HCT116 (cell line): Measurements from ENCODE around the gene ITGB7. TPM values are rescaled to one million over a fixed set of nuclear protein-coding genes. Genes with fewer than 3 reads are reported as not detected.

Experiments
- ATAC-seq: fragments of 200-7000 bp; cut with Tn5 transposase; 2 replicates; pipeline ENCODE4 v1.9.1; 2020; ENCODE audit warnings: mild to moderate bottlenecking, moderate library complexity
- BruUV-seq: library from RNA; stranded (reverse); fragments of 400-500 nt; replicated peaks from 2 replicates; lab custom pipeline; 2021; lab: Mats Ljungman, UMichigan
- CTCF ChIA-PET: fragments of 300-600 bp; sonication (Branson Sonifier 250); formaldehyde crosslinking; loops from one replicate; lab custom pipeline; 2021; ENCODE audit warnings: antibody characterized with exemption; lab: Charles Lee
- POLR2A ChIA-PET: fragments of 300-600, 350-600 bp; sonication (Branson Sonifier 250); formaldehyde crosslinking; loops from one replicate; lab custom pipeline; 2021; ENCODE audit warnings: antibody characterized with exemption; lab: Charles Lee
- RAD21 ChIA-PET, 2 experiments: fragments of 300-600 bp; sonication (Branson Sonifier 250); formaldehyde crosslinking; loops; one replicate each; lab custom pipeline; 2023; ENCODE audit warnings: low total read pairs in 2 of 2; ENCODE audit not compliant: uncharacterized antibody in 2 of 2, unreplicated experiment in 2 of 2, low non-redundant PET in 1 of 2; lab: Charles Lee
- DNase-seq: peaks from one replicate; pipeline ENCODE4 v3.0.0-alpha.2; 2010; ENCODE audit warnings: low read depth, low spot score
- H2AFZ ChIP-seq: fragments of 200-600 bp; shearing (Covaris generic), sonication (generic); 2 replicates; pipeline ENCODE4 v1.6.1; 2017; ENCODE audit warnings: low read depth, mixed run types, mixed read lengths, antibody characterized with exemption, low read length; ENCODE audit not compliant: poor library complexity, severe bottlenecking
- H3K27ac ChIP-seq: 2 replicates; pipeline ENCODE4 v1.5.1; 2012; ENCODE audit warnings: low read depth, low read length
- H3K27me3 ChIP-seq: fragments of 200-600 bp; sonication (generic); 2 replicates; pipeline ENCODE4 v1.6.1; 2016; ENCODE audit warnings: mixed run types, low read length, mixed read lengths; ENCODE audit not compliant: insufficient read depth
- H3K36me3 ChIP-seq, 2 experiments: fragments of 200-500 bp in 1 of 2; fragments of 200-600 bp in 1 of 2; sonication (Bioruptor generic) in 1 of 2; sonication (generic) in 1 of 2; 2 replicates each; pipeline versions ENCODE4 v1.5.1 to v1.6.1; 2014 to 2016; ENCODE audit warnings: low read length in 2 of 2, inconsistent platforms in 1 of 2, mixed read lengths in 1 of 2, mixed run types in 1 of 2; ENCODE audit not compliant: insufficient read depth in 2 of 2, control insufficient read depth in 1 of 2
- H3K4me1 ChIP-seq, 2 experiments: fragments of 200-600 bp in 1 of 2; sonication (generic) in 1 of 2; 2 replicates each; pipeline versions ENCODE4 v1.5.1 to v1.6.1; 2012 to 2017; ENCODE audit warnings: low read length in 2 of 2, inconsistent platforms in 1 of 2, mild to moderate bottlenecking in 1 of 2, mixed read lengths in 1 of 2, mixed run types in 1 of 2, moderate library complexity in 1 of 2; ENCODE audit not compliant: insufficient read depth in 2 of 2, control insufficient read depth in 1 of 2
- H3K4me2 ChIP-seq: fragments of 200-600 bp; sonication (generic); 2 replicates; pipeline ENCODE4 v1.6.1; 2017; ENCODE audit warnings: mixed run types, low read length, mixed read lengths
- H3K4me3 ChIP-seq, 2 experiments: fragments of 200-600 bp in 1 of 2; sonication (generic) in 1 of 2; replicated peaks in 1 of 2; 2 replicates each; pipeline ENCODE4 v1.5.1; 2011 to 2016; ENCODE audit warnings: low read length in 2 of 2, control low read depth in 1 of 2, low read depth in 1 of 2, mild to moderate bottlenecking in 1 of 2, mixed read lengths in 1 of 2, mixed run types in 1 of 2
- H3K79me2 ChIP-seq: fragments of 200-600 bp; sonication (generic); 2 replicates; pipeline ENCODE4 v1.6.1; 2017; ENCODE audit warnings: mild to moderate bottlenecking, mixed run types, low read length, moderate library complexity, mixed read lengths; ENCODE audit not compliant: insufficient read depth
- H3K9ac ChIP-seq: fragments of 200-600 bp; sonication (generic); 2 replicates; pipeline ENCODE4 v1.6.1; 2016; ENCODE audit warnings: low read length, mixed read lengths
- H3K9me2 ChIP-seq: fragments of 200-600 bp; sonication (generic), shearing (Covaris generic); 2 replicates; pipeline ENCODE4 v1.6.1; 2017; ENCODE audit warnings: mixed run types, mild to moderate bottlenecking, moderate library complexity; ENCODE audit not compliant: insufficient read depth
- H3K9me3 ChIP-seq, 2 experiments: fragments of 200-500 bp in 1 of 2; fragments of 200-600 bp in 1 of 2; sonication (Bioruptor generic) in 1 of 2; sonication (generic) in 1 of 2; 2 replicates each; pipeline ENCODE4 v1.6.1; 2014 to 2017; ENCODE audit warnings: low read length in 2 of 2, mixed read lengths in 2 of 2, inconsistent platforms in 1 of 2, low read depth in 1 of 2, mild to moderate bottlenecking in 1 of 2, mixed run types in 1 of 2, moderate library complexity in 1 of 2; ENCODE audit not compliant: control insufficient read depth in 1 of 2, insufficient read depth in 1 of 2
- H4K20me1 ChIP-seq: fragments of 200-600 bp; sonication (generic), shearing (Covaris generic); 2 replicates; pipeline ENCODE4 v1.6.1; 2017; ENCODE audit warnings: mixed run types, mild to moderate bottlenecking, moderate library complexity; ENCODE audit not compliant: insufficient read depth
- CEBPB ChIP-seq: IDR thresholded peaks from 2 replicates; pipeline ENCODE4 v1.6.1; 2012; ENCODE audit warnings: low read depth
- EGR1 ChIP-seq: IDR thresholded peaks from 2 replicates; pipeline ENCODE4 v1.6.1; 2012; ENCODE audit warnings: low read depth
- EZH2 ChIP-seq: fragments of 200-600 bp; sonication (generic); IDR thresholded peaks from 2 replicates; pipeline ENCODE4 v1.6.1; 2017; ENCODE audit warnings: antibody characterized with exemption, mixed run types
- FOSL1 ChIP-seq: IDR thresholded peaks from 2 replicates; pipeline ENCODE4 v1.6.1; 2012; ENCODE audit warnings: low read depth
- JUND ChIP-seq: IDR thresholded peaks from 2 replicates; pipeline ENCODE4 v1.6.1; 2012
- POLR2A ChIP-seq: IDR thresholded peaks from 2 replicates; pipeline ENCODE4 v1.7.0; 2011; ENCODE audit warnings: borderline replicate concordance; ENCODE audit not compliant: insufficient read depth, insufficient read length; ENCODE audit errors: extremely low read depth
- POLR2AphosphoS5 ChIP-seq: IDR thresholded peaks from 2 replicates; pipeline ENCODE4 v1.6.1; 2011; ENCODE audit warnings: mild to moderate bottlenecking, low read depth, low read length, moderate library complexity
- SIN3A ChIP-seq: IDR thresholded peaks from 2 replicates; pipeline ENCODE4 v1.6.1; 2012; ENCODE audit warnings: low read depth
- SP1 ChIP-seq: IDR thresholded peaks from 2 replicates; pipeline ENCODE4 v1.6.1; 2012; ENCODE audit warnings: low read depth
- SRF ChIP-seq: IDR thresholded peaks from 2 replicates; pipeline ENCODE4 v1.6.1; 2012; ENCODE audit warnings: low read depth
- ZFX ChIP-seq: fragments of 450-650 bp; IDR thresholded peaks from 2 replicates; pipeline ENCODE4 v1.6.1; 2017
- ZNF274 ChIP-seq: fragments of 200-500 bp; sonication (Bioruptor generic); IDR thresholded peaks from 2 replicates; pipeline ENCODE4 v1.6.1; 2014; ENCODE audit warnings: mild to moderate bottlenecking, low read depth, low read length, inconsistent platforms
- intact Hi-C: fragments of 100-400 bp; cut with micrococcal nuclease; formaldehyde crosslinking; loops from 2 replicates; pipeline ENCODE4 v1.10.0; 2022
- total RNA-seq: library from RNA; stranded (reverse); gene quantifications from one replicate; pipeline ENCODE4 v1.2.1, GENCODE V29; 2021; ENCODE audit not compliant: unreplicated experiment
- TF ChIP-seq, protein P1 (sequence below): IDR thresholded peaks from 2 replicates; pipeline ENCODE4 v1.6.1; 2011; ENCODE audit warnings: mild to moderate bottlenecking, low read length, moderate library complexity; ENCODE audit not compliant: insufficient replicate concordance; ENCODE audit errors: extremely low read depth
- TF ChIP-seq, protein P2 (sequence below): IDR thresholded peaks from 2 replicates; pipeline ENCODE4 v1.6.1; 2012
- TF ChIP-seq, protein P3 (sequence below): IDR thresholded peaks from 2 replicates; pipeline ENCODE4 v1.6.1; 2012

The ITGB7 gene
- total RNA-seq, 1 experiment from 2014 or later: 1.9 TPM

DNA sequence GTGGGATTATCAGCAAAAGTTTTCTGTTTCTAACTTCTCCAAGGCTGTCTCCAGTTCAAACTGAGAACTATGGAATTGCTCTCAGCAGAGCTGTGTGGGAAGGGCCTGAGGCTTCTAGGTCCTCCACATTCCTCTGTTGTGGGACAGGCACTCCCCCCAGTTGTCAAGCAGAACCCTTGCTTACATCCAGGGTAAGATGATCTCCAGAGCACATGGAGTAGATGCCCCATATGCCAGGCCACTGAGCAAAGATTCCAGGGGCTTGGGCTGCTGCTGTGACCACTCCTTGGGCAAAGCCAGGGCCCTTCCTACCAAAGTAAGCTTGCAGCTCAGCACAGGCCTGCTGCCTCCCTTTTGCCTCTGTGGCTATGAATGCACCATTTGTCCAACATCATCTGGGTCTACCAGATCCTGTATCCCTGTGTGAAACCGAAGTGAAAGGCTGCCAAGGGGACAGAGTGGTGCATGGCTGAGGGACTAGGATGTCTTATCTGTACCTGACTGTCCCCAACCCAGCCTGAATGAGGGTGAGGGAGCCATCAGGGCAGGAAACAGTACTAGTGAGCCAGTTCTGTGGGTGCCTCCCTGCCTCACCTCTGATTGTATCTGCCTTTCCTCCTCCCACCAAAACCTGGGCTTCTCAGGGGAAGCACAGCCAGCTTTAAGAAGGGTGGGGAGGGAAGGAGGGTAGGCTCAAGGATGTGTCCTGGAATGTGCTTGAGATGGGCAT, 47.9 kb upstream of the ITGB7 start:
- ChIA-PET CTCF (no interaction called here), RAD21 (no interaction called here), POLR2A (no interaction called here)
- Histone ChIP-seq H3K27ac (no peak overlapping the region), H3K9me2 (no peaks in the 10 kb centered on the region), H3K4me3 (no peak overlapping the region), H3K4me2 (no peak overlapping the region), H4K20me1 (no peaks in the 10 kb centered on the region), H3K9ac (no peak overlapping the region), H3K4me1 (peaks cover 15 to 23% of the 10 kb centered on the region in 2 experiments), H3K36me3 (peaks cover 0 to 2% of the 10 kb centered on the region in 2 experiments; a peak in 2 of 4 replicates), H2AFZ (no peak overlapping the region), H3K9me3 (no peaks in the 10 kb centered on the region), H3K79me2 (peaks cover 11% of the 10 kb centered on the region; the same call in 1 of the 2 replicates), H3K27me3 (no peaks in the 10 kb centered on the region)
- intact Hi-C loops: no loop called here
- ATAC-seq: no peak
- TF ChIP-seq ZFX (no peak), SP1 (no peak), POLR2A (no peak), CEBPB (no peak)
- TF ChIP-seq, protein P1, sequence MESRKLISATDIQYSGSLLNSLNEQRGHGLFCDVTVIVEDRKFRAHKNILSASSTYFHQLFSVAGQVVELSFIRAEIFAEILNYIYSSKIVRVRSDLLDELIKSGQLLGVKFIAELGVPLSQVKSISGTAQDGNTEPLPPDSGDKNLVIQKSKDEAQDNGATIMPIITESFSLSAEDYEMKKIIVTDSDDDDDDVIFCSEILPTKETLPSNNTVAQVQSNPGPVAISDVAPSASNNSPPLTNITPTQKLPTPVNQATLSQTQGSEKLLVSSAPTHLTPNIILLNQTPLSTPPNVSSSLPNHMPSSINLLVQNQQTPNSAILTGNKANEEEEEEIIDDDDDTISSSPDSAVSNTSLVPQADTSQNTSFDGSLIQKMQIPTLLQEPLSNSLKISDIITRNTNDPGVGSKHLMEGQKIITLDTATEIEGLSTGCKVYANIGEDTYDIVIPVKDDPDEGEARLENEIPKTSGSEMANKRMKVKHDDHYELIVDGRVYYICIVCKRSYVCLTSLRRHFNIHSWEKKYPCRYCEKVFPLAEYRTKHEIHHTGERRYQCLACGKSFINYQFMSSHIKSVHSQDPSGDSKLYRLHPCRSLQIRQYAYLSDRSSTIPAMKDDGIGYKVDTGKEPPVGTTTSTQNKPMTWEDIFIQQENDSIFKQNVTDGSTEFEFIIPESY: no peak
- no peak for DNase-seq
- no TSS peak for BruUV-seq

DNA sequence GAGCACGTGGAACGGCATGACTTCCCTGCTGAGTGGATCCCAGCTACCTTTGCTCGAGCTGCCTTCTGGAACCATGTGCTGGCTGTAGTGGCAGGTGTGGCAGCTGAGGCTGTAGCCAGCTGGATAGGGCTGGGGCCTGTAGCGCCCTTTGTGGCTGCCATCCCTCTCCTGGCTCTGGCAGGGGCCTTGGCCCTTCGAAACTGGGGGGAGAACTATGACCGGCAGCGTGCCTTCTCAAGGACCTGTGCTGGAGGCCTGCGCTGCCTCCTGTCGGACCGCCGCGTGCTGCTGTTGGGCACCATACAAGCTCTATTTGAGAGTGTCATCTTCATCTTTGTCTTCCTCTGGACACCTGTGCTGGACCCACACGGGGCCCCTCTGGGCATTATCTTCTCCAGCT, 46.2 kb upstream of the ITGB7 start:
- no peaks in the 10 kb centered on the region for H3K27me3 ChIP-seq
- peak overlapping the region; percentile 91 to 97 for H3K4me3 ChIP-seq
- ATAC-seq: no peak
- no peak overlapping the region for H3K9ac ChIP-seq
- intact Hi-C loops: loop anchor here (2.0 kb wide), 1 partner anchor 20 kb away; the partner anchor contains the start of gene RARG
- H4K20me1 ChIP-seq: no peaks in the 10 kb centered on the region
- POLR2A ChIA-PET: interaction anchor here (1.2 to 1.4 kb wide), 2 partner anchors 14 to 188 kb away, joined by 3 read pairs; partner anchors contain the start of genes ESPL1 and PRR13
- H2AFZ ChIP-seq: no peak overlapping the region
- peak overlapping the region; percentile 96 for H3K4me2 ChIP-seq
- H3K4me1 ChIP-seq: peaks cover 15 to 23% of the 10 kb centered on the region in 2 experiments
- H3K36me3 ChIP-seq: peaks cover 0 to 2% of the 10 kb centered on the region in 2 experiments; a peak in 2 of 4 replicates
- H3K9me2 ChIP-seq: no peaks in the 10 kb centered on the region
- H3K9me3 ChIP-seq: no peaks in the 10 kb centered on the region
- RAD21 ChIA-PET: no interaction called here
- no peak for DNase-seq
- BruUV-seq: no TSS peak
- no peak for TF ChIP-seq EGR1
- TF ChIP-seq ZNF274: no peak
- no peak for TF ChIP-seq SRF
- TF ChIP-seq CEBPB: no peak
- TF ChIP-seq EZH2: no peak
- TF ChIP-seq SP1: no peak
- no peak for TF ChIP-seq SIN3A
- no peak for TF ChIP-seq POLR2AphosphoS5
- TF ChIP-seq, protein P2, sequence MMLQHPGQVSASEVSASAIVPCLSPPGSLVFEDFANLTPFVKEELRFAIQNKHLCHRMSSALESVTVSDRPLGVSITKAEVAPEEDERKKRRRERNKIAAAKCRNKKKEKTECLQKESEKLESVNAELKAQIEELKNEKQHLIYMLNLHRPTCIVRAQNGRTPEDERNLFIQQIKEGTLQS: no peak
- no peak for TF ChIP-seq POLR2A
- TF ChIP-seq, protein P3, sequence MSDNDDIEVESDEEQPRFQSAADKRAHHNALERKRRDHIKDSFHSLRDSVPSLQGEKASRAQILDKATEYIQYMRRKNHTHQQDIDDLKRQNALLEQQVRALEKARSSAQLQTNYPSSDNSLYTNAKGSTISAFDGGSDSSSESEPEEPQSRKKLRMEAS: no peak
- TF ChIP-seq JUND: no peak
- no peak for TF ChIP-seq FOSL1
- peaks cover 11% of the 10 kb centered on the region; the same call in 1 of the 2 replicates for H3K79me2 ChIP-seq
- peak overlapping the region; percentile 85; the same call in 1 of the 2 replicates for H3K27ac ChIP-seq
- CTCF ChIA-PET: interaction anchor here (1.1 kb wide), 1 partner anchor 68 kb away, joined by 4 read pairs; the partner anchor contains the start of gene AAAS
